ENCODE measurements around the gene SSBP4. TPM values are rescaled to one million over a fixed set of nuclear protein-coding genes. Genes with fewer than 3 reads are reported as not detected.

Gene SSBP4
- total and polyA plus RNA-seq, 9 of the 15 experiments (the other 6 are each of a cell fraction or from before 2014, with no cell fraction given) = 1.1 to 189 (median 39.0) TPM

- TF ChIP-seq MEF2D (tag; conservative IDR thresholded peaks at IDR 0.05; ENCODE audit: low read depth) = peak; percentile 82; the same call in 1 of the 2 replicates
- no peak for TF ChIP-seq YBX1 (IDR thresholded peaks at IDR 0.05)
- TF ChIP-seq, protein P1, sequence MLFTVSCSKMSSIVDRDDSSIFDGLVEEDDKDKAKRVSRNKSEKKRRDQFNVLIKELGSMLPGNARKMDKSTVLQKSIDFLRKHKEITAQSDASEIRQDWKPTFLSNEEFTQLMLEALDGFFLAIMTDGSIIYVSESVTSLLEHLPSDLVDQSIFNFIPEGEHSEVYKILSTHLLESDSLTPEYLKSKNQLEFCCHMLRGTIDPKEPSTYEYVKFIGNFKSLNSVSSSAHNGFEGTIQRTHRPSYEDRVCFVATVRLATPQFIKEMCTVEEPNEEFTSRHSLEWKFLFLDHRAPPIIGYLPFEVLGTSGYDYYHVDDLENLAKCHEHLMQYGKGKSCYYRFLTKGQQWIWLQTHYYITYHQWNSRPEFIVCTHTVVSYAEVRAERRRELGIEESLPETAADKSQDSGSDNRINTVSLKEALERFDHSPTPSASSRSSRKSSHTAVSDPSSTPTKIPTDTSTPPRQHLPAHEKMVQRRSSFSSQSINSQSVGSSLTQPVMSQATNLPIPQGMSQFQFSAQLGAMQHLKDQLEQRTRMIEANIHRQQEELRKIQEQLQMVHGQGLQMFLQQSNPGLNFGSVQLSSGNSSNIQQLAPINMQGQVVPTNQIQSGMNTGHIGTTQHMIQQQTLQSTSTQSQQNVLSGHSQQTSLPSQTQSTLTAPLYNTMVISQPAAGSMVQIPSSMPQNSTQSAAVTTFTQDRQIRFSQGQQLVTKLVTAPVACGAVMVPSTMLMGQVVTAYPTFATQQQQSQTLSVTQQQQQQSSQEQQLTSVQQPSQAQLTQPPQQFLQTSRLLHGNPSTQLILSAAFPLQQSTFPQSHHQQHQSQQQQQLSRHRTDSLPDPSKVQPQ (CRISPR knock-in tag; IDR thresholded peaks at IDR 0.05; ENCODE audit: borderline replicate concordance) = no peak
- TF ChIP-seq ELF2 (CRISPR knock-in tag; IDR thresholded peaks at IDR 0.05) = no peak
- TF ChIP-seq ERF (CRISPR knock-in tag; IDR thresholded peaks at IDR 0.05) = peak; percentile 87; the same call in 1 of the 2 replicates
- no peak for TF ChIP-seq NCOA4 (IDR thresholded peaks at IDR 0.05; ENCODE audit: partially characterized antibody)
- no peak for TF ChIP-seq NR2C2 (CRISPR knock-in tag; IDR thresholded peaks at IDR 0.05)
- TF ChIP-seq NR2C2 (tag; IDR thresholded peaks at IDR 0.05) = peak; percentile 66; the same call in 1 of the 2 replicates
- no peak for TF ChIP-seq SFPQ (IDR thresholded peaks at IDR 0.05; ENCODE audit: low read depth, low read length)
- TF ChIP-seq POLR3A (IDR thresholded peaks at IDR 0.05; ENCODE audit: borderline replicate concordance, extremely low read depth, insufficient read depth, insufficient read length) = no peak
- peak; percentile 76 for TF ChIP-seq BRD9 (IDR thresholded peaks at IDR 0.05; ENCODE audit: low read depth, partially characterized antibody)
- peak; percentile 71; the same call in 1 of the 2 replicates for TF ChIP-seq ARID1B (IDR thresholded peaks at IDR 0.05)
- TF ChIP-seq FOXK2 (conservative IDR thresholded peaks at IDR 0.05 in 1 of 2, IDR thresholded peaks at IDR 0.05 in 1 of 2; ENCODE audit: low read depth in 2 of 2) = no peak
- peak; percentile 51; the same call in 1 of the 2 replicates for TF ChIP-seq NBN (IDR thresholded peaks at IDR 0.05; ENCODE audit: low read depth)
- peak; percentile 85; the same call in 1 of the 2 replicates for TF ChIP-seq ZBED1 (IDR thresholded peaks at IDR 0.05)
- TF ChIP-seq DPF2 (IDR thresholded peaks at IDR 0.05) = peak; percentile 77
- no peak for TF ChIP-seq GTF2A2 (tag; IDR thresholded peaks at IDR 0.05)
- TF ChIP-seq RAD21 (CRISPR knock-in tag; conservative IDR thresholded peaks at IDR 0.05 in 1 of 2, IDR thresholded peaks at IDR 0.05 in 1 of 2) = peak; percentile 5 to 12; a peak in 1 of 4 replicates
- TF ChIP-seq SAFB (IDR thresholded peaks at IDR 0.05; ENCODE audit: borderline replicate concordance, low read depth, low read length) = no peak
- TF ChIP-seq, protein P2, sequence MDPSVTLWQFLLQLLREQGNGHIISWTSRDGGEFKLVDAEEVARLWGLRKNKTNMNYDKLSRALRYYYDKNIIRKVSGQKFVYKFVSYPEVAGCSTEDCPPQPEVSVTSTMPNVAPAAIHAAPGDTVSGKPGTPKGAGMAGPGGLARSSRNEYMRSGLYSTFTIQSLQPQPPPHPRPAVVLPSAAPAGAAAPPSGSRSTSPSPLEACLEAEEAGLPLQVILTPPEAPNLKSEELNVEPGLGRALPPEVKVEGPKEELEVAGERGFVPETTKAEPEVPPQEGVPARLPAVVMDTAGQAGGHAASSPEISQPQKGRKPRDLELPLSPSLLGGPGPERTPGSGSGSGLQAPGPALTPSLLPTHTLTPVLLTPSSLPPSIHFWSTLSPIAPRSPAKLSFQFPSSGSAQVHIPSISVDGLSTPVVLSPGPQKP (CRISPR knock-in tag; IDR thresholded peaks at IDR 0.05) = no peak
- TF ChIP-seq, protein P3, sequence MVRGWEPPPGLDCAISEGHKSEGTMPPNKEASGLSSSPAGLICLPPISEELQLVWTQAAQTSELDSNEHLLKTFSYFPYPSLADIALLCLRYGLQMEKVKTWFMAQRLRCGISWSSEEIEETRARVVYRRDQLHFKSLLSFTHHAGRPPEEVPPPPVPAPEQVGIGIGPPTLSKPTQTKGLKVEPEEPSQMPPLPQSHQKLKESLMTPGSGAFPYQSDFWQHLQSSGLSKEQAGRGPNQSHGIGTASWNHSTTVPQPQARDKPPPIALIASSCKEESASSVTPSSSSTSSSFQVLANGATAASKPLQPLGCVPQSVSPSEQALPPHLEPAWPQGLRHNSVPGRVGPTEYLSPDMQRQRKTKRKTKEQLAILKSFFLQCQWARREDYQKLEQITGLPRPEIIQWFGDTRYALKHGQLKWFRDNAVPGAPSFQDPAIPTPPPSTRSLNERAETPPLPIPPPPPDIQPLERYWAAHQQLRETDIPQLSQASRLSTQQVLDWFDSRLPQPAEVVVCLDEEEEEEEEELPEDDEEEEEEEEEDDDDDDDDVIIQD (CRISPR knock-in tag; IDR thresholded peaks at IDR 0.05) = peak; percentile 82
Measured at GRCh38 chr19:18415178-18415867, 3.9 kb upstream of the SSBP4 start (continued).

All from K562 (cell line).